Measurements from ENCODE around the gene PGRMC2. TPM values are rescaled to one million over a fixed set of nuclear protein-coding genes. Genes with fewer than 3 reads are reported as not detected.
A peak's percentile ranks its signal among the peaks of the same experiment; 100 is the strongest.

Gene PGRMC2
- 8.5 and 18.9 TPM in 2 replicates for total RNA-seq (2014; rRNA removed; shearing (Covaris generic))
- 46.5 and 52.3 TPM in 2 replicates for polyA plus RNA-seq (2015; cell fraction: cytosol; rRNA removed)
- polyA plus RNA-seq (2015; cell fraction: nucleus; rRNA removed): 42.4 and 47.8 TPM in 2 replicates

GRCh38 chr4:128287141-128287870 is at the start of gene PGRMC2:
Gene PGRMC2 (minus strand): TSS chr4:128287813. CDS start chr4:128287790, 23 bp downstream.
- DNase-seq (ENCODE audit: low read depth): no peak

- no peak for DNase-seq (ENCODE audit: low read depth)
Observed at GRCh38 chr4:128335541-128335940, 47.9 kb upstream of the PGRMC2 start.

GRCh38 chr4:128334256-128334655 is 46.6 kb upstream of the PGRMC2 start:
- DNase-seq (ENCODE audit: low read depth): no peak

- DNase-seq (ENCODE audit: low read depth): no peak
Observed at GRCh38 chr4:128333309-128334018, 45.9 kb upstream of the PGRMC2 start.

- DNase-seq (ENCODE audit: low read depth): no peak
Observed at GRCh38 chr4:128332081-128332480, 44.5 kb upstream of the PGRMC2 start.

GRCh38 chr4:128329638-128330037 is 42.0 kb upstream of the PGRMC2 start:
- no peak for DNase-seq (ENCODE audit: low read depth)

- no peak for DNase-seq (ENCODE audit: low read depth)
Observed at GRCh38 chr4:128328106-128328505, 40.5 kb upstream of the PGRMC2 start.

- no peak for DNase-seq (ENCODE audit: low read depth)
Observed at GRCh38 chr4:128323401-128323800, 35.8 kb upstream of the PGRMC2 start.

- DNase-seq (ENCODE audit: low read depth): peak; percentile 92
Observed at GRCh38 chr4:128322986-128323385, 35.4 kb upstream of the PGRMC2 start.

GRCh38 chr4:128322311-128322710 is 34.7 kb upstream of the PGRMC2 start:
- peak; percentile 53 for DNase-seq (ENCODE audit: low read depth)

- DNase-seq (ENCODE audit: low read depth): no peak
Observed at GRCh38 chr4:128320656-128321055, 33.0 kb upstream of the PGRMC2 start.

GRCh38 chr4:128315756-128316520 is 28.3 kb upstream of the PGRMC2 start:
- DNase-seq (ENCODE audit: low read depth): no peak

GRCh38 chr4:128311659-128312403 is 24.2 kb upstream of the PGRMC2 start:
- DNase-seq (ENCODE audit: low read depth): no peak

GRCh38 chr4:128310266-128310697 is 22.7 kb upstream of the PGRMC2 start:
- DNase-seq (ENCODE audit: low read depth): no peak

GRCh38 chr4:128309585-128309984 is 22.0 kb upstream of the PGRMC2 start:
- no peak for DNase-seq (ENCODE audit: low read depth)

- no peak for DNase-seq (ENCODE audit: low read depth)
Observed at GRCh38 chr4:128308986-128309385, 21.4 kb upstream of the PGRMC2 start.

- no peak for DNase-seq (ENCODE audit: low read depth)
Observed at GRCh38 chr4:128307123-128307571, 19.5 kb upstream of the PGRMC2 start.

GRCh38 chr4:128305942-128306341 is 18.3 kb upstream of the PGRMC2 start:
- no peak for DNase-seq (ENCODE audit: low read depth)

GRCh38 chr4:128303986-128304385 is 16.4 kb upstream of the PGRMC2 start:
- no peak for DNase-seq (ENCODE audit: low read depth)

- no peak for DNase-seq (ENCODE audit: low read depth)
Observed at GRCh38 chr4:128303405-128303785, 15.8 kb upstream of the PGRMC2 start.

GRCh38 chr4:128301979-128302378 is 14.4 kb upstream of the PGRMC2 start:
- DNase-seq (ENCODE audit: low read depth): no peak

Measured in HT1080 (cell line).